ENCODE results near the gene PTPRO. TPM values are rescaled to one million over a fixed set of nuclear protein-coding genes. Genes with fewer than 3 reads are reported as not detected.

PTPRO gene
- total RNA-seq, 1 donor from 2014 or later, result 0.74 TPM

GRCh38 chr12:15538881-15539280, 216.6 kb downstream of the PTPRO start:
- no peaks in the 10 kb centered on the region for H3K36me3 Mint-ChIP-seq (ENCODE audit: low read depth, unreplicated experiment)
- no peak for TF ChIP-seq CTCF (IDR thresholded peaks at IDR 0.05; ENCODE audit: unreplicated experiment)
- peaks cover 2% of the 10 kb centered on the region for H3K27me3 Mint-ChIP-seq (ENCODE audit: unreplicated experiment)
- no peak for DNase-seq (ENCODE audit: low spot score)
- H3K9me3 Mint-ChIP-seq (ENCODE audit: unreplicated experiment), result no peaks in the 10 kb centered on the region
- H3K27ac Mint-ChIP-seq (ENCODE audit: unreplicated experiment), result no peak overlapping the region
- H3K4me1 Mint-ChIP-seq (ENCODE audit: unreplicated experiment), result peaks cover 4% of the 10 kb centered on the region
- H3K4me3 Mint-ChIP-seq (ENCODE audit: unreplicated experiment), result no peak overlapping the region

GRCh38 chr12:15540005-15540404, 217.7 kb downstream of the PTPRO start:
- DNase-seq (ENCODE audit: low spot score), result no peak
- no peak for TF ChIP-seq CTCF (IDR thresholded peaks at IDR 0.05; ENCODE audit: unreplicated experiment)
- H3K27ac Mint-ChIP-seq (ENCODE audit: unreplicated experiment), result no peak overlapping the region
- no peaks in the 10 kb centered on the region for H3K36me3 Mint-ChIP-seq (ENCODE audit: low read depth, unreplicated experiment)
- H3K9me3 Mint-ChIP-seq (ENCODE audit: unreplicated experiment), result no peaks in the 10 kb centered on the region
- no peak overlapping the region for H3K4me3 Mint-ChIP-seq (ENCODE audit: unreplicated experiment)
- H3K27me3 Mint-ChIP-seq (ENCODE audit: unreplicated experiment), result no peaks in the 10 kb centered on the region
- peaks cover 9% of the 10 kb centered on the region for H3K4me1 Mint-ChIP-seq (ENCODE audit: unreplicated experiment)

- Mint-ChIP-seq H3K9me3 (ENCODE audit: unreplicated experiment) (no peaks in the 10 kb centered on the region), H3K27ac (ENCODE audit: unreplicated experiment) (no peak overlapping the region), H3K27me3 (ENCODE audit: unreplicated experiment) (no peaks in the 10 kb centered on the region), H3K4me3 (ENCODE audit: unreplicated experiment) (no peak overlapping the region), H3K4me1 (ENCODE audit: unreplicated experiment) (peaks cover 9% of the 10 kb centered on the region), H3K36me3 (ENCODE audit: low read depth, unreplicated experiment) (no peaks in the 10 kb centered on the region)
- no peak for TF ChIP-seq CTCF (IDR thresholded peaks at IDR 0.05; ENCODE audit: unreplicated experiment)
- DNase-seq (ENCODE audit: low spot score), result no peak
These were observed 218.2 kb downstream of the PTPRO start for GRCh38 chr12:15540469-15540872.

GRCh38 chr12:15541996-15542631, 219.8 kb downstream of the PTPRO start:
- H3K4me3 Mint-ChIP-seq (ENCODE audit: unreplicated experiment), result no peak overlapping the region
- no peak overlapping the region for H3K27ac Mint-ChIP-seq (ENCODE audit: unreplicated experiment)
- TF ChIP-seq CTCF (IDR thresholded peaks at IDR 0.05; ENCODE audit: unreplicated experiment), result no peak
- no peaks in the 10 kb centered on the region for H3K27me3 Mint-ChIP-seq (ENCODE audit: unreplicated experiment)
- no peaks in the 10 kb centered on the region for H3K9me3 Mint-ChIP-seq (ENCODE audit: unreplicated experiment)
- no peaks in the 10 kb centered on the region for H3K36me3 Mint-ChIP-seq (ENCODE audit: low read depth, unreplicated experiment)
- H3K4me1 Mint-ChIP-seq (ENCODE audit: unreplicated experiment), result peaks cover 9% of the 10 kb centered on the region
- DNase-seq (ENCODE audit: low spot score), result no peak

GRCh38 chr12:15543347-15543746, 221.0 kb downstream of the PTPRO start:
- Mint-ChIP-seq H3K36me3 (ENCODE audit: low read depth, unreplicated experiment) (no peaks in the 10 kb centered on the region), H3K27ac (ENCODE audit: unreplicated experiment) (no peak overlapping the region), H3K9me3 (ENCODE audit: unreplicated experiment) (no peaks in the 10 kb centered on the region), H3K27me3 (ENCODE audit: unreplicated experiment) (no peaks in the 10 kb centered on the region), H3K4me3 (ENCODE audit: unreplicated experiment) (no peak overlapping the region), H3K4me1 (ENCODE audit: unreplicated experiment) (peaks cover 9% of the 10 kb centered on the region)
- TF ChIP-seq CTCF (IDR thresholded peaks at IDR 0.05; ENCODE audit: unreplicated experiment), result no peak
- no peak for DNase-seq (ENCODE audit: low spot score)

Measured in endothelial cell (in vitro differentiated cells).